ENCODE measurements around the gene HSD17B10. TPM values are rescaled to one million over a fixed set of nuclear protein-coding genes. Genes with fewer than 3 reads are reported as not detected.

Gene HSD17B10
- total and polyA plus RNA-seq, 2 experiments from 2014 or later, result 78.9 to 121 TPM

DNA sequence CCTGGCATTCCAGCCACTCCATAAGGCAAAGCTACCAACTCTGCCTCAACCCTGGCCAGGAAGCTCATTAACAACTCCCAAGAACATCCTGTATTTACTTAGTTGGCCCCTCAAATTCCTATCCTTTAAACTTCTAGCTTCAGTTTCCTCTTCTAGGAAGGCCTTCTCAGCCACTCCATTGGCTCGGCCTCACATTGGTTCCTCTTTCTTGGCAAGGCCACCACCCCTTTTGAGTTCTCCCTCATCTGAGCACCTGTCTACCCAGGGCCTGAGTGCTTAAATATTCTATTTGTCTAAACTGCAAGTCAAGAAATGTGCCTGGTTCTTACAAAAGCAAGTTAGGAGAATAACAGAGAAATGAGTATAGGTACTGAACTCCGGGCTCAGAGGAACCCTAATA is 21.7 kb downstream of the HSD17B10 start (continued):
- TF ChIP-seq JUNB (IDR thresholded peaks at IDR 0.05; ENCODE audit: unreplicated experiment), result no peak

GRCh38 chrX:53403535-53403934 is 30.6 kb downstream of the HSD17B10 start:
- Histone ChIP-seq H3K9me2 (ENCODE audit: insufficient read depth) (no peaks in the 10 kb centered on the region), H3K4me2 (no peak overlapping the region), H3K79me2 (replicated peaks; ENCODE audit: insufficient read depth) (no peaks in the 10 kb centered on the region), H3K27me3 (ENCODE audit: insufficient read depth) (no peaks in the 10 kb centered on the region), H3K27ac (ENCODE audit: low read depth) (no peak overlapping the region), H3F3A (replicated peaks; ENCODE audit: low read depth) (no peaks in the 10 kb centered on the region), H3K36me3 (ENCODE audit: insufficient read depth) (peaks cover 15% of the 10 kb centered on the region; the same call in 1 of the 2 replicates), H4K20me1 (replicated peaks; ENCODE audit: insufficient read depth) (no peaks in the 10 kb centered on the region; the same call in 1 of the 2 replicates), H2AFZ (no peak overlapping the region), H3K4me3 (no peak overlapping the region), H3K4me1 (ENCODE audit: insufficient read depth) (peaks cover 6% of the 10 kb centered on the region; the same call in 1 of the 2 replicates)
- H3K9me3 Mint-ChIP-seq, result no peaks in the 10 kb centered on the region
- ATAC-seq (no peak), DNase-seq (ENCODE audit: low spot score) (no peak)
- no peaks in the 10 kb centered on the region for H3K27me3 Mint-ChIP-seq (ENCODE audit: insufficient read depth, low read depth, poor library complexity)
- H3K4me1 Mint-ChIP-seq, result peaks cover 28% of the 10 kb centered on the region
- no peak overlapping the region for H3K27ac Mint-ChIP-seq
- TF ChIP-seq ETS1 (IDR thresholded peaks at IDR 0.05) (no peak), ZNF331 (CRISPR knock-in tag; IDR thresholded peaks at IDR 0.05; ENCODE audit: low read depth) (no peak), REST (IDR thresholded peaks at IDR 0.05; ENCODE audit: unreplicated experiment) (no peak), EZH2 (IDR thresholded peaks at IDR 0.05; ENCODE audit: low read depth, unreplicated experiment) (no peak), EZH2phosphoT487 (IDR thresholded peaks at IDR 0.05; ENCODE audit: unreplicated experiment) (no peak), CREB1 (CRISPR knock-in tag; IDR thresholded peaks at IDR 0.05; ENCODE audit: low read depth) (no peak)
- H3K36me3 Mint-ChIP-seq (ENCODE audit: low read depth), result peaks cover 77% of the 10 kb centered on the region
- H3K4me3 Mint-ChIP-seq, result no peak overlapping the region

DNA sequence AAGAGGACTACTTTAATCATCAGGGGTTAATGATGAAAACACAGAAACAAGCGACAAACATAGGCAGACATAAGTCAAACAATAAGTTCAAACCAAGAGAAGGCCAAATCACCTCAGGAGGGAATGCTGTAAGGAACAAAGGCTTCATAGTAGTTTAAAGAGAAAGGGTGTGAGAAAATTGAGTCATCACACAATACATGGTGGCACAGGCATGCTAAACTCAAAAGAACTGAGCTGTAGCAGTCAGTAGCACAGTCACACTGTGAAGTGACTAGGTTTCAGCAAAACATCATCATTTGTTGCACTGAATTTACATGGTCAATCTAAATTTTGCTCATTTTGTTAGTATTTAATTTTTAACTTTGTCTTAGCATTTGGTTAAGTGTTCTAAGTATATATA is 36.0 kb downstream of the HSD17B10 start:
- Mint-ChIP-seq H3K9me3 (no peaks in the 10 kb centered on the region), H3K27ac (no peak overlapping the region), H3K4me3 (no peak overlapping the region), H3K27me3 (ENCODE audit: insufficient read depth, low read depth, poor library complexity) (peaks cover 2% of the 10 kb centered on the region), H3K36me3 (ENCODE audit: low read depth) (peaks cover 68% of the 10 kb centered on the region), H3K4me1 (peaks cover 26% of the 10 kb centered on the region)
- H3K27ac ChIP-seq (ENCODE audit: low read depth), result no peak overlapping the region
- no peaks in the 10 kb centered on the region for H3K27me3 ChIP-seq (ENCODE audit: insufficient read depth)
- H3K9me2 ChIP-seq (ENCODE audit: insufficient read depth), result no peaks in the 10 kb centered on the region
- H3K4me2 ChIP-seq, result no peak overlapping the region
- H3F3A ChIP-seq (replicated peaks; ENCODE audit: low read depth), result no peaks in the 10 kb centered on the region
- H4K20me1 ChIP-seq (replicated peaks; ENCODE audit: insufficient read depth), result no peaks in the 10 kb centered on the region; the same call in none of the 2 replicates
- peaks cover 6% of the 10 kb centered on the region; the same call in 1 of the 2 replicates for H3K4me1 ChIP-seq (ENCODE audit: insufficient read depth)
- peaks cover 18% of the 10 kb centered on the region; the same call in 1 of the 2 replicates for H3K36me3 ChIP-seq (ENCODE audit: insufficient read depth)
- no peak overlapping the region for H2AFZ ChIP-seq
- H3K4me3 ChIP-seq, result no peak overlapping the region
- DNase-seq (ENCODE audit: low spot score), result no peak
- no peaks in the 10 kb centered on the region for H3K79me2 ChIP-seq (replicated peaks; ENCODE audit: insufficient read depth)
- ATAC-seq, result no peak
- TF ChIP-seq NANOG (IDR thresholded peaks at IDR 0.05; ENCODE audit: borderline replicate concordance) (no peak), JUNB (IDR thresholded peaks at IDR 0.05; ENCODE audit: unreplicated experiment) (no peak), ZNF114 (CRISPR knock-in tag; IDR thresholded peaks at IDR 0.05) (no peak), CREB1 (CRISPR knock-in tag; IDR thresholded peaks at IDR 0.05; ENCODE audit: low read depth) (no peak), ZNF331 (CRISPR knock-in tag; IDR thresholded peaks at IDR 0.05; ENCODE audit: low read depth) (no peak), ETS1 (IDR thresholded peaks at IDR 0.05) (no peak)

Data from GM23338 (cell line).